GM19463 (cell line): ENCODE data around the gene OGFRL1.
"Not testable (repeated sequence)": the region's sequence is repeated elsewhere in the genome, so short reads cannot be mapped to it uniquely, and the experiment has no call there.

Experiments
- ATAC-seq: cut with Tn5 transposase; IDR thresholded peaks from one replicate; pipeline ENCODE4 v1.9.1; 2021; ENCODE audit warnings: mild to moderate bottlenecking, moderate library complexity; ENCODE audit not compliant: unreplicated experiment

Gene OGFRL1

DNA sequence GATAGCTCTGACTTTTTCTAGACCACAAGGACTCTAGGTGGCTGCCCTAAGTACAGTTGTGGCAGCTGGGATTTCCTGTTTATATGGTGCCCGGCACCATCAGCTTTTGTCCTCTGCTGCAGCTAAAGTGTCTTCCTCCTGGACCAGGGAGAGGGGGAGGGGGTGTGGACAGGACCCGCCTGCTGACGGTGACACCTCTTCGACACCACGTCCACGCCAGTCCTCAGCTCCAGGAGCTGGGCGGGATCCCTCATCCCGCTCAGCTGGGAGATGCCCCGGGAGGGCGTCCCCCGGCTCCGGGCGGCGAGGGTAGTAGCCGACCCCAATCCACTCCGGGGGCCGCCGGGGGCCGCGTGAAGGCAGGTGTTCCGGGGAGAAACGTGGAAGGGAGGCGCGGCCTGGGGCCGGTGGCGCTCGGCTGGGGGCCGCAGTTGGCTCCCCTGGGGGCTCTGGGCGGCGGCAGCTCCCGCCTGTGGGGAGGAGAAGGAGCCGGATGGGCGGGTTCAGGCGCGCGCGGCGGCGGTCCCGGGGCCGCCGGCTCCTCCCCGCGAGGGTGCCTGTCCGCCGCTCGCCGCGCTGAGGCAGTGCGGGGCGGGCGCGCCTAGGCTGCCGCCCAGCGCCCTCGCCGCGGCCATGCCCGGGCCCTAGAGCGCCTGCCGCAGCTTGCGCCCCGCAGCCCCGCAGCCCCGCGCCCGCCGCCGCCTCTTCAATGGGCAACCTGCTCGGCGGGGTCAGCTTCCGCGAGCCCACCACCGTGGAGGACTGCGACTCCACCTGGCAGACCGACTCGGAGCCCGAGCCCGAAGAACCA is at the start of gene OGFRL1:
OGFRL1 (plus strand) TSS at position 584 of the 811 bp plus-strand sequence; CDS start at position 710, 126 bp downstream.
- ATAC-seq = peak; percentile 79

DNA sequence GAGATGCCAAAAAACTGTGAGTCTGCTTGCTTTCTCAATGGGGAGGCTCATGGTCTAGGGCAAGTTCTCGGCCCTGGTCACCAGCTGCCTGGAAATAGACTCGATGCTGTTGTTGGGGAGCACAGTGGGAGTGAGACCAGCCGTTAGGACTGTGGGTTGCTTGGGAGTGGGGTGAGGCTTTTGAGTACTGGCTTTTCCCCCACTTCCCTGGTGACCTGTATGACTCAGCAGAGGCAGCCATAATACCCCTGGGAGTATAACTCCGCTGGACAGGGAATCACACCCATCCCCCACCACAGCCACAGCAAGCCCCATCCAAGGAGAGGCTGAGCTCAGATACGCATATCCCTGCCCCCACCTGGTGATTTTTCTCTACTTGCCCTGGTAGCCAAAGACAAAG is 48.9 kb upstream of the OGFRL1 start:
- no peak for ATAC-seq

DNA sequence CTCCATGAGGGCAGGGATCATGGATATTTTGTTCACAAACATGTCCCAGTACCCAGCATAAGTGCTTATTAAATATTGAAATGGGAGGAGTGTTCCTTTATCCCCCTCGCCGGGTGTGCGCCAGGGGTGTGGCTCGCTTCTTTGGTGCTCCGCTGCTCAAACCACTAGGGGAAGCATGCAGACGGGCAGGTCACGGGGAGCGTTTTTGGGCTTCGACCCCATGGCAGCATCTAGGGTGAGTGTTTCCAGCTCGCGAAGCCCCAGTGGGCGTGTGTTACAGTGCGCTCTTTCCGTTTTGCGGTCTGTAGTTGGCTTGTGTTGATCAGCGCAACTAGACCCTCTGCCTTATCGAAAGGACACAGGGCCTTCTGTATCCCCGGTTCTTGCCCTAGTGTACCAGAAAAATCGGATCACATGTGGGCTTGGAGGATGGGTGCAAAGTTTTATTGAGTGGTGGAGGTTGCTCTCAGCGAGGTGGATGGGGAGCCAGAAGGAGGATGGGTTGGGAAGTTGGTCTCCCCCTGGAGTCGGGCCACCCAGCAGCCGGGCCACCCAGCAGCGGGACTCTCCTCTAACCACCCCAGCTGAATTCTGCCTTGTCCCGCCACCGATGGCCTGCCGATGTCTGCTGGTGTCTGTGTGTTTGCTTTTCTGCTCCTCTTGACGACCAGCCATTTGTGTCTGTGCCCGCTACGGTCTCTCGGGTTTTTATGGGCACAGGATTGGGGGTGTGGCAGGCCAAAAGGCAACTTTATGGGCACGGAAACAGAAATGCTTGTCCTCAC is 43.2 kb upstream of the OGFRL1 start:
- no peak for ATAC-seq

DNA sequence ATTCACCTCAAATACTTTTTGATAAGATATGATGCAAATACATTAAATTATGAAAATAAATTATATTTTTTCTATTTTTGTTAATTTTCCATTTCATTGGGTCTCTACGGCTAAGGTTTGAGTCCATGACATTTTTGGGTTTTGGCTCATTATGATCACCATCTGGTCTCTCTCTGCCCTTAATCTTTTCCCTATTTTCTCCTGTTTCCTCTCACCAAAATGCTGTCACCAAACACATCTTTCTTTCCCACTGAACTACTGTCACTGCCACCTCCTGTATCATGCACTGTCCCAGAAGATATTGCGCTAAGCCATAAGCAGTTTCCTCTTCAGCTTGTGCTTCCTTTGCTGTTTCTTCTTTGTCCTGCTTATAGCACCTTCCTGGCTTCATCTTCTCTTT is 42.0 kb upstream of the OGFRL1 start:
- ATAC-seq = no peak

DNA sequence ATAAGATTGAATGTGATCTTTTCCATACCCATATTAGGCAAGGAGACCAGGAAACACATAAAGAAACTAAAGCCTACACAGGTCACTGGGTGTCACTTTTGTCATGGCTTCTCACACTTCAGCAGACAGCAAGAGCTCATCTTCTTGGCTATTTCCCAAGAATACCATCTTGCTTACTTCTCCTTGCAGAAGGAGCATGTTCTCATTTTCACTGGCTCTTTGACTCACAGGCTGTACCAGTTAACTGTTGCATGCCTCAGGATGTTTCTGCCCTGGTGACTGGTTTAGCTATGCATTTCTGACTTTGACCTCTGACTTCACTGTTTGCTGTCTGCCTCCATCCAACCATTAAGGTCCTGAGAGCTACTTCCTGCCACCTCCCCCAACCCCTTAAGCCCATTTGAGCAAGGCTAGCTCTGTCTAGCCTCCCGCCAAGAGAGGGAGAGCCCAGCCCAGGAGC is 40.3 kb upstream of the OGFRL1 start:
- ATAC-seq = peak; percentile 90

DNA sequence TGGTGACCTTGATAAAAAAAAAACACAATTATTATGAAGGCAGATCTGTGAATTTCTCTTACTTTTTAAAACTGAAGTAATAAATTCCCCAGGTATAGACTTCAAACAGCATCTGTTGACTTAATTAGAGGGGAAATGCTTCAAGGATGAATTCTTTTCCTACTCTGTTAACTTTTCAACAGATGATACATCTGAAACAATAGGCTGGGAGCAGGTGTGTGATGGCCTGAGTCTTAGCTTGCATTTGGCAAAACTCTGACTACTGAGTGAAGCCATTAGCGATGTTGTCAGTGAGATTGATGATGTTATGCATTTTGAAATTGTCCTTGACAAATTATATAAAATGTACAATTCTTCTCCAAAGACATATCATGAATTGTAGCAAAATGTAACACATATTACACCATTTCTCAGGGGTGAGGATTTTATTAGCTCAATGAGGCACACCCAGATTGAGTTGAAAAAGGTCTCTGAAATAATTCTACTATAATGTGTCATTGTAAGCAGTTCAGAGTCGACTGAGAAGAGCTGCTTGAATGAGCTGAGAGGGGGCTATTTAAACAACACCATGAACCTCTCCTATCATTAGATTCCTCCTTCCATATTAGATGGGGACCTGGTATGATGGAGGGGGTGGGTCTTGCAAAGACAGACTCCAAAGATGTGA is 39.6 kb upstream of the OGFRL1 start:
- no peak for ATAC-seq

DNA sequence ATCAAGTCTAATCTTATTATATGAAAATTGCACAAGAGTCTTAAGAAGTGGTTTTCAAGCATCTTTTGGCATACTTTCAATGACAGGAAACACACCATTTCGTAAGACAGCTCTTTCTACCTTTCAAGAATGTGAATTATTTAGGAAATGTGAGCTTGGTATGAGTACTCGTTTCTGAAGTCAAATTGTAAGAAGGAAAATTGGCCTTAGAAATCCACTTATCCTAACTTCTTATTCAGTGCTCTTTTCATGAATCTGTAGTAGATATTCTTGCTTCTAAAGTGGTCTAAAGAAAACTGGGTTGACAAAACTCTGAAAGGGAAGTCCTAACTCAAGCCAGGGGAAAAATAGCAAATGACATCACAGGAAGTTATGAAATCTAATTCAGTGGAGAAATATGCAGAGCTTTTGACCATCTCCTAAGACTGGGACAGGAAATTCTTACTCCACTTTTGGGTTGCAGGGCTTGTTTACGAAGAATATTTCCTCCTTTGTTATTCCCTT is 38.5 kb upstream of the OGFRL1 start:
- ATAC-seq = no peak

DNA sequence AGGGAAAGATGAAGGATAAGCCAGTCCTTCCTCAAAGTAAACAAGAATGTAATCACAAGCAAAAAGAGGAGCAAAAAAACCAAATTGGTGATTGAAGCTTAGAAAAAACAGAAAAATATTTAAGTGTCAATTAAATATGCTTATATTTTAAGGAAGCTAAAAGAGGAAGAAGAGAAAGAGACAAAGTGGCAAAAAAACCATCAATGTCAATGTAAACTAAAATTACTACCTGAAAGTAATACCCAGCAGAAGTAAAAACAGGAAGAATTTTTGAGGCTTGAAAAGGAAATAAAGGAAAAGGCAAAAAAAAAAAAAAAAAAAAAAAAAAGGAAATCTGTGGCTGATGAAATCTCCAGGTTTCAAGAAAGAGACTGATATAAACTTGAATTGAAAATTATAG is 36.2 kb upstream of the OGFRL1 start:
- ATAC-seq = no peak

DNA sequence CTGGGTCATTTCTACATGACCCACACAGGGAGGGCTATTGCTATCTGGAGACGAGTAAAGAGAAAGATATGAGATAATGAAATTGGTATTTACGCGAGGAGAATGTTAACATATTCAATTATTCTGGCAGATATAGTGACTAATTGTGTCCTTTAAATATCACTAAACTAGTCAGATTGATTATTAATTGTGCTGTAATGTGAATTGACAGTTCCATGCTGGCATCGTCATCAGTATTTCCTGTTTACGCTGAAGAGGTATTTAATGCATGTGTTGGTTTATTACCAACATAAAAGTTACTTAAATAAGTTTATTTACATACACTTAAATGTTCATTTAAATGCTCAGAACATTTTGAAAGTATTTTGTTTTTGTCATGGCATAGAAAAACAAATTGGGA is 35.7 kb upstream of the OGFRL1 start:
- ATAC-seq = no peak

DNA sequence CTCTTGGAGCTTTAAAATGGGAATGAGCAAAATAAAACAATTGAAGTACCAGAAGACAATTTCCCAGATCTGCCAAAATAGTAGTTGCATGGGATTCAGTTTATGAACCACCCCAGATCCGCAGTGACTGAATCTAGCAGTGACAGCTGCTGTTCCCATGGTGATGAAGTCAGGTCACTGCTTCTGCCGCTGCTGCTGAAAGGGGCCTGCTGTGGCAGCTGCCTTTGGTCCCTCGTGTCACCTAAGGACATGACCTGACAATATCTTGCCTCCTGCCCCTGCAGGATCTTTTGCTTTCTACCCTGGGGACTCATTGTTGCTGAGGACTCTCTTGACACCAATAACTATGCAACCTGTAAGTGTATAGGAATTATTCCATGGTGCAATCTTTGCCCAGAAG is 34.3 kb upstream of the OGFRL1 start:
- no peak for ATAC-seq

DNA sequence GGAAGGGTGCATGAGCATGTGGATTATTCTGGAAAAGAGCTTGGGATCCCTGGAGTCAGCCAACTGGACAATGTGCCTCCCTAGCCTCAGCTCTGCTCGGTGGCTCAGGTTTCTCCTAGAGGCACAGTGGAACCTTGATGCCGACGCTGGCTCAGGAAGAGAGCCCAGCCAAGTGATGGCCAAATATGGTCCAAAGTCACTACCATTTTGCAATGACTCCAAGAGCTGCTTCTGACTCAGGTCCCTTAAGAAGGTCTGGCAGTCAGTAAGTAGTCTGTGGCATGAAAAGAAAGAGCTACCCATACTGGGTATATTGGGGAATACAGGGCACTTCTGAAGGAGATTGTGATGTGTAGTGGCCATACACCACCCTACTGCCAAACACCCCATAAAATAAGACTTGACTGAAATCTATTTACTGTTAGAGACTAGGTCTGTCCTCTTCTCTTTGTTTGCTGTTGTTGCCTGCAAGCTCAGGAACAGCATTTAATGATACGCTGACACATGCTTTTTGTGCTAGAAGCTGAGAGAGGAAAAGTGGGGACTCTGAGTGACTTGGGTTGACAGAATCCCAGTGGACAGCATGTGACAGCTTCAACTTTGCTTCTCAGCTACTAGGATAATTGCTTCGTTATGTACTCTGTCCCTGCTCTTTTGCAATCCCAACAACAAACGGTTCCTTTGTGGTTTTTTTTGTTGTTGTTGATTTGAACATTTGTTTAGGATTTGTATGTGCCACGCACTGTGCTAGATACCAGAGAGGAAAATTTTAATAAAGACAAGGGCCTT is 30.3 kb upstream of the OGFRL1 start:
- no peak for ATAC-seq

DNA sequence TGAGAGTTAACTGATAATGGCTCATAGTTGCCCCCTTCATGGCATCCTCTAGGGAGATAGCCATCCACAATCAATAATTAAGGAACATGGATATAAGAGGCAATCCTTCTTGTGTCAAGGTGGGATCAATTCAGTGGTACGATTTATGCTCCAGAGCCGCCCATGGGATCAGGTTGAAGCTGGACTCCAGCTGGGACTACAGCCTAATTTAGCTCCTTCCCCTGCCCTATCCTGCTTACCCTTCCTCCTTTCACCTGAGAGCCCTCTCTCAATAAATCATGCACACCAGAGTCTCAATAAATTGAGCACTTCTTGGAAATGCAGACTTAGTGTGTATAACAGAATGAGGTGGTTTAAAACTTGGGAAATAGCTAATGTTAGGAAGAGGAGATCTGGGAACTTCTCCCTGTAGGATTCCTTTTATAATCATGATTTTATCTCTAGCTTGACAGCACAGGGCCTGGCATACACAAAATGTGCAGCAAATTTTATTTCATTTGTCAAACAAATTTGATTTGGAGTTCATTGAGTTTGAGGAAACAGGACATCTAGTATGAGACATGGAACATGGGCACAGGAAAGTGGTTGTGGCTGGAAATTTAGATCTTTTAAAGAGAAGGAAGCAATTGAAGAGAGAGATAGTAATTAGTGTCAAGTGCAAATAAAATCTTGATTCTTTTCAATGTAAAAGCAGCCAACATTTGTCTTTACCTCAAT is 28.6 kb upstream of the OGFRL1 start:
- no peak for ATAC-seq

DNA sequence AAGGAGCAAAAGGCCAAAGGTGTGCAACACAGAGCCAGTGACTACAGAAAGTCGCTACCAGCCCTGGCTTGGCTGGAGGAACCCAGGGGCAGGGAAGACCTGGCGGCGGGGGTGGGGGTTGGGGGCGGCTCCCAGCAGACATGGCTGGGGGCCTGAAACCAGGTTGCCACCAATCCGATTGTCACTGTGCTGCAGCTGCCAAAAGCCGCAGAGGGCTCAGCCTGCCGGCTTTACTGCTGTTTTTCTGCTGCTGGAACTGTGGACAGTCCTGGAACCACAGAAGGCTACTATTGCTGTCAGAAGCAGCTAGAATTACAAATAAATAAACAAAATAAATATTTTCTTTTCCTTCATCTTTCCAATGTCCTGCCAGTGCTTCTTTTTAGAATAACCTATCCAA is 25.7 kb upstream of the OGFRL1 start:
- no peak for ATAC-seq

DNA sequence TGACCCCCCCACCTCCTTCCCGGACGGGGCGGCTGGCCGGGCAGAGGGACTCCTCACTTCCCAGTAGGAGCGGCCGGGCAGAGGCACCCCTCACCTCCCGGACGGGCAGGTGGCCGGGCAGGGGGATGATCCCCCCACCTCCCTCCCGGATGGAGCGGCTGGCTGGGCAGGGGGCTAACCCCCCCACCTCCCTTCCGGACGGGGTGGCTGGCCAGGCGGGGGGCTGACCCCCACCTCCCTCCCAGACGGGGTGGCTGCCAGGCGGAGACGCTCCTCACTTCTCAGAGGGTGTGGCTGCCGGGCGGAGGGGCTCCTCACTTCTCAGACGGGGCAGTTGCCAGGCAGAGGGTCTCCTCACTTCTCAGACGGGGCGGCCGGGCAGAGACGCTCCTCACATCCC is 22.2 kb upstream of the OGFRL1 start:
- ATAC-seq = not testable (repeated sequence)

DNA sequence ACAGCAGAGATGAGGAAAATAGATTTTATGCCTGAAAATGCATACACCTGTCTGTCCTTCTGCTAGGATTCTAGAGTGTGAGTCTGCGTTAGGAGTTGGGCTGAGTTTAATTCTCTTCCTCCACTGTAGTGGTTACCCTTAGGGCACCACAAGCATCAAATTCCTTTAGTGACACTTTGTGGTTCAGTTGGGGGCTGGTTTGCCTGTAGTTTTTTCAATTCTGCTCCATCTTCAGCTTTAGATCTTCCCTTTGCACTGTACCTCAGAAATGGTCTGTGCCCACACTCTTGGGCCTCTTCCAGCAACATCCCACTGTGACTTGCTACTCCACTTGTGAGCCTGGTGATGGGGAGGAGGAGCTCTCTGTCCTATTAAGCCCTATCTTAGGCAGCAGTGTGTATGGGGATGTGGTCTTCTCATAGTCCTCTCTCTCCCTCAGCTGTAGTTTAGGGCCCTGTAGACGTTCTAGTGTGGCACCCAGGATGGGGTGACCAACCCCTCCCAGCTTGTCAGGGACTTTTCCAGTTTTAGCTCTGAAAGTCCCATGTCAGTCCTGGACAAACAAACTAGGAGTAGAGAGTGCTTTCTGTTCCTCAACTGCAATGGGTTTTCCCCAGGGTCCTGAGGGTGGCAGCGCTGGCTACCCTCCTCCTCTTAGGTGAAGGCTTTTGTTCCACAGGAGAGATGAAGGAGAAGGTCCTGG is 19.7 kb upstream of the OGFRL1 start:
- peak; percentile 85 for ATAC-seq

DNA sequence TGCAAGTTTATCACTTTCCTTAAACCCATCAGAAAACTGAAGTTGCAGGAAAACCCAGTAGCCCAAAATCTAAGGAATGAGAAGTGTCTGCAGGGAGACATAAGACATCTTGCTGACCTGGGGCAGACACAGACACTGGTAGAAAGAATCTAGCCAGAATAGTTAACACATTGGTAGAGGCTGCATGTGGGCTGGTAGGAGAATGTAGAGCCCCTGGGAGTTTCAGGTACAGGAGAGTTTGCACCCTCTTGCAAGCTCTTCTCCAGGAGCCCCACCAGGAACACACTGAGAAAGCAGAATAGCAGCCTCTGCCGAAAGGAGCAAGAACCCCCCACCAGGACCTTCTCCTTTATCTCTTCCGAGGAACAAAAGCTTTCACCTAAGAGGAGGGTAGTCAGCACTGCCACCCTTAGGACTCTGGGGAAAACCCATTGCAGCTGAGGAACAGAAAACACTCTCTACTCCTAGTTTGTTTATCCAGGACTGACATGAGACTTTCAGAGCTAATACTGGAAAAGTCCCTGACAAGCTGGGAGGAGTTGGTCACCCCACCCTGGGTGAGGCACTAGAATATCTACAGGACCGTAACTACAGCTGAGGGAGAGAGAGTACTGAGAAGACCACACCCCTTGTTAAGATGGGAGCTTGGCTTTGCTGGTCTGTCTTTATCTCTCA is 10.5 kb upstream of the OGFRL1 start:
- peak; percentile 75 for ATAC-seq

DNA sequence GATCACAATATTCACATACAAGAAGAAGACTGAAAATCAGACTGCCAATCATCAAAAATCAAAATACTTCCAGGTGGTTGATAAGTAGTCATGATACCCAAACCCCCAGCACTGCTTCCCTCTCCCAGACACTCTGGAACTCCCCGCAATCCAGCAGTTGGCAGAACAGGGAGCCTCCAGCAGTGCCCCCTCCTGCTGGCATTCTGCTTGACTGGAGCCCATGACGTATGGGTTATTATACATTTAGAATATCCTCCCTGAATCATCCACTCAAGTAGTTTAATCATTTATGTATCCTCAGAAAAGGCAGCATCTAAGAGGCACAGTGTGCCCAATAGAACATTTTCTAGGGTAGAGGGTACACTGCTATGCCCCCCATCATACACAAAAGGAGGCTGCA is 9.3 kb upstream of the OGFRL1 start:
- ATAC-seq = no peak

DNA sequence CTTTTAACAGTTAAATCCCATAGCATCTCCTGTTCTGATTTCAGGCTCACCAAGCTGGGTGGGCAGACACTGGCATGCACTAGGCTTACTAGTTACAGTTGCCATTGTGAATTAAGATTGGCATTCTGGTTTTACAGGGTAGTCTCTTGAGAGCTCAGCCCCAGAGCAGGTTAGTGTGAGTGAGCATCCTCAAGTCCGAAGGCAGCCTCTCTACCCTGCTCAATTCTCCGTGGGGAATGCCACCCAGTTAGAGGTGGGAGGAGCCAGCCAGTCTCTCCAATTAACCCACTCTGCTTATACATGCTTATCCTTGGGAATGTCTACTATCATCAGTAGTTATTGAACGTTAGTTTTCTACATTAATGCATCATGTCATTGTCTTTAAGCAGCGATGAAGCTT is 8.9 kb upstream of the OGFRL1 start:
- ATAC-seq = no peak

DNA sequence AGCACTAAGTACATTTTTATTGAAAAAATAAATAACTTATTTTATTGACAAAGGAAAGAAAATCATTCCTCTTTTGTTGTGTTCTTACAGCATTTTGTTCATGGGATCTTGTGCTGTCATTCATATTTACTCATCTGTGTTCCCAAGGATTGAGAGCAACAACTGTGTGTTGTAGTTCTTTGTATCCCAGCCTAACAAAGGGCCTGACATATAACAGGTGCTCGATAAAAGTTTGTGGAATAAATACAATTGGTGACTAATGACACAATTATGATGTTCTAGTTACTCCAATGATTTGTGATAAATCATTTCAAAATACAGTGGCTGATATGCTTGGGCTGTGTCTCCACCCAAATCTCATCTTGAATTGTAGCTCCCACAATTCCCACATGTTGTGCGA is 7.9 kb upstream of the OGFRL1 start:
- ATAC-seq = no peak
